ENCODE data around the gene PTBP1.

- TF ChIP-seq, protein P1, sequence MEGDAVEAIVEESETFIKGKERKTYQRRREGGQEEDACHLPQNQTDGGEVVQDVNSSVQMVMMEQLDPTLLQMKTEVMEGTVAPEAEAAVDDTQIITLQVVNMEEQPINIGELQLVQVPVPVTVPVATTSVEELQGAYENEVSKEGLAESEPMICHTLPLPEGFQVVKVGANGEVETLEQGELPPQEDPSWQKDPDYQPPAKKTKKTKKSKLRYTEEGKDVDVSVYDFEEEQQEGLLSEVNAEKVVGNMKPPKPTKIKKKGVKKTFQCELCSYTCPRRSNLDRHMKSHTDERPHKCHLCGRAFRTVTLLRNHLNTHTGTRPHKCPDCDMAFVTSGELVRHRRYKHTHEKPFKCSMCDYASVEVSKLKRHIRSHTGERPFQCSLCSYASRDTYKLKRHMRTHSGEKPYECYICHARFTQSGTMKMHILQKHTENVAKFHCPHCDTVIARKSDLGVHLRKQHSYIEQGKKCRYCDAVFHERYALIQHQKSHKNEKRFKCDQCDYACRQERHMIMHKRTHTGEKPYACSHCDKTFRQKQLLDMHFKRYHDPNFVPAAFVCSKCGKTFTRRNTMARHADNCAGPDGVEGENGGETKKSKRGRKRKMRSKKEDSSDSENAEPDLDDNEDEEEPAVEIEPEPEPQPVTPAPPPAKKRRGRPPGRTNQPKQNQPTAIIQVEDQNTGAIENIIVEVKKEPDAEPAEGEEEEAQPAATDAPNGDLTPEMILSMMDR (IDR thresholded peaks at IDR 0.05; ENCODE audit: low read length) = no peak
- TF ChIP-seq EZH2 (IDR thresholded peaks at IDR 0.05; ENCODE audit: borderline replicate concordance, low read length) = no peak
Observed at GRCh38 chr19:853014-853585, 55.8 kb downstream of the PTBP1 start.
